Frontal cortex (tissue), 4 donors: Measurements from ENCODE around the gene HLA-A. TPM values are rescaled to one million over a fixed set of nuclear protein-coding genes. Genes with fewer than 3 reads are reported as not detected.

Experiments used
- DNase-seq, 2 donors: peaks; one replicate each; pipeline ENCODE4 v3.0.0; 2012; ENCODE audit warnings: low spot score in 2 of 2
- FAIRE-seq: peaks from 2 replicates; lab custom pipeline; 2012; peaks lifted over from hg19 to GRCh38; lab: Jason Lieb, UNC
- total RNA-seq: library from RNA; depleted of rRNA; stranded (reverse); fragments of >200 nt; gene quantifications from one replicate; pipeline ENCODE4 v1.2.3, GENCODE V29; 2014
- donor health status: control.
- donor health status: control.
- donor health status: control.

Gene HLA-A
- total RNA-seq = 55.4 TPM

DNA sequence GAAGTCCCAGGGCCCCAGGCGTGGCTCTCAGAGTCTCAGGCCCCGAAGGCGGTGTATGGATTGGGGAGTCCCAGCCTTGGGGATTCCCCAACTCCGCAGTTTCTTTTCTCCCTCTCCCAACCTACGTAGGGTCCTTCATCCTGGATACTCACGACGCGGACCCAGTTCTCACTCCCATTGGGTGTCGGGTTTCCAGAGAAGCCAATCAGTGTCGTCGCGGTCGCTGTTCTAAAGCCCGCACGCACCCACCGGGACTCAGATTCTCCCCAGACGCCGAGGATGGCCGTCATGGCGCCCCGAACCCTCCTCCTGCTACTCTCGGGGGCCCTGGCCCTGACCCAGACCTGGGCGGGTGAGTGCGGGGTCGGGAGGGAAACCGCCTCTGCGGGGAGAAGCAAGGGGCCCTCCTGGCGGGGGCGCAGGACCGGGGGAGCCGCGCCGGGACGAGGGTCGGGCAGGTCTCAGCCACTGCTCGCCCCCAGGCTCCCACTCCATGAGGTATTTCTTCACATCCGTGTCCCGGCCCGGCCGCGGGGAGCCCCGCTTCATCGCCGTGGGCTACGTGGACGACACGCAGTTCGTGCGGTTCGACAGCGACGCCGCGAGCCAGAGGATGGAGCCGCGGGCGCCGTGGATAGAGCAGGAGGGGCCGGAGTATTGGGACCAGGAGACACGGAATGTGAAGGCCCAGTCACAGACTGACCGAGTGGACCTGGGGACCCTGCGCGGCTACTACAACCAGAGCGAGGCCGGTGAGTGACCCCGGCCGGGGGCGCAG is at the start of gene HLA-A:
Gene HLA-A, plus strand, starts transcription at position 258 of the 778 bp plus-strand sequence. Its CDS starts 22 bp downstream, at position 280.
- FAIRE-seq (no peak), DNase-seq (peak; percentile 77 to 91)

DNA sequence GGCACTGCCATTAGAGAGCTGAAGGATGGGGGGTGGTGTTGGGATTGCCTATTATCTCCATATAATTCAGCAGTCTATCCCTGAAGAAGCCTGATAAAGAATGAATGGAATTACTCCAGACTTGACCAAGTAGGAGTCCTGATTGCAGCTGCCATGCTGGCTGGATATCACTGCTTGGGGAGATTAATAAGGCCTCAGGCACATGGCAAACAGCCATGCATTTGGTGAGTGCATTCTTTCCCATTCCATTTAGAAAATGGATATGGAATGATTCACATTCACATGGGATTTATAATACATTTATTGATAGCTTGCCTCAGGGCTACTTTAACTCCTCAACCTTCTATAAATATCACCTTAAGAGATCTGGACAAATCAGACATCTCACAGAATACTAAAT is 49.6 kb upstream of the HLA-A start:
- FAIRE-seq = no peak
- no peak for DNase-seq

DNA sequence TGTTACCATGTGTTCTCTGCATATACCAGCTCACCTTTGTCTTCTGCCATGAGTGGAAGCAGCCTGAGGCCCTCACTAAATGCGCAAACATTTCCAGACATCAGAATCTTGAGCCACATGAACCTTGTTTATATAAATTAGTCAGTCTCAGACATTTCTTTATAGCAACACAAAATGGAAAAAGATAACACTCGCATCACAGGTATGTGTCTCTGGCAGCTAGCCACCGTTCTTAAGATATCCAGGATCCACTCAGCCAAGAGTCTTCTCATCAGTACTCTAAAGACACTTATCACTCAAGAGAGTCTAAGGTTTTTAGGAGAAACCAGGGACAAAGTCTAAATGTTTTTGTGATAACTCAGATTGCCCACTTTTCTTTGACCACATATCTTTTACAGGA is 43.1 kb upstream of the HLA-A start:
- DNase-seq = no peak
- no peak for FAIRE-seq

DNA sequence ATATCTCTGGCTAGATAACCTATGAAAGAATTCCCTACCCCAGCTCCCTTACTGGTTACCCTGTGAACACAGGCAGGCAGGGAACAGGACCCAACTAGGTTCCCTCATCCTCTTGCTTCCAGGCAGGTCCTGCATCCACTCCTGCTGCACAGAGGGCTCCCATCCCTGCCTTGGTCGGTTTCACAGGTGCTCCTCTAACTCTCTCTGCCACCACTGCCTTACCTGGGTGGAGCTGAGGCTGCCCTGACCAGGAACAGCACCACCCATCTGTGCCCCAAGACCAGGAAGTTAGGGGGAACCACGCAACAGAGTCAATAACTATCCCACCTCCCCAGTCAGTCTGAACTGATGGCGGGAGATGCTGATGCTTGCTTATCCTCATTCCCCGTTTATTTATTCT is 37.0 kb upstream of the HLA-A start:
- FAIRE-seq = no peak
- no peak for DNase-seq

DNA sequence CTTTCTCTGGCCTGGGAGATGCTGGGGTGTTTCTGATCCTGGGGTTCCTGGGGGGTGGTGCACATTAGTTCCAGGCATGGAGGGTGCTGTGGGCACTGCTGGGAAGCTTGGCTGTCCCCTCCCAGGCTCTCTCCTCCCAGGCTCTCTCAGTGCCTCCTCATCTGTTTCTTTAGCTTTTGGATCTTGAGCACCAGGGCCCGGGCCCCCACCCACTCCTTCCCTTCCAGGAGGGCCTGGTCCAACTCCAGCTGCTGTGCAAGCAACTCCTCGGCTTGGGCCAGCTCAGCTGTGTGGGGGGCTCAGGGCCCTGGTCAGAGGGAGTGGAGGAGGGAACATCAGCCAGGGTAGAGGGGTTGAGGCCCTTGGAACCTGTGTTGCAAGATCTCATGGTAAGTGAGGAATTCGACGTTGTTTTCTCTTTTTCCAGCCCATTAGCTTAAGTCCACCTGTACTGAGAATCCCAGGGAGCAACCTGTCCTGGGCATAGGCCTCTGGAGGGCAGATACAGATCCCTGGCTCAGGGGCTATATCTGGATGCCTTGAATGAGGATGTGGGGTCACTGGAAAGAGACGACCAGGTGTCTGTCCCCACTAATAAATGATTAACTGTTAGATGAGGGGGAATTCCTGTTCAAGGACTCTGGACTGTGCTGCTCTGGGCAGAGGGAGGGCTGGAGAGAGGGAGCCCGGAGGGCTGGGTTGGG is 34.5 kb upstream of the HLA-A start:
- no peak for FAIRE-seq
- no peak for DNase-seq

DNA sequence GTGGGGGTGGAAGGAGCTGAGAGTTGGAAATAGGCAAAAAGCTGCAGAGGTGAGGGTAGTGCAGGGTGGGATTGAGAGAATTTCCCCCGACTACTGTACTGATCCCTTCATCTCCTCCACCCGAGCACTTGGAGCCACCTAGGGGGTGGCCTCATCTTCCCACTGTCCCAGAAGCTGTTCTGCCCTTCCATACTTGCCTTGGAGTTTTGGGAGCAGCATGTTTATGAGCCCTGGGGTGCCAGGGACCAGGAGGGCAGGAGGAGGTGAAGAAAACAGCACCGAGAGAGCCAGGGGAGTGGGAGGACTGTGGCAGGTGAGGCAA is 34.0 kb upstream of the HLA-A start:
- DNase-seq = no peak
- FAIRE-seq = no peak

DNA sequence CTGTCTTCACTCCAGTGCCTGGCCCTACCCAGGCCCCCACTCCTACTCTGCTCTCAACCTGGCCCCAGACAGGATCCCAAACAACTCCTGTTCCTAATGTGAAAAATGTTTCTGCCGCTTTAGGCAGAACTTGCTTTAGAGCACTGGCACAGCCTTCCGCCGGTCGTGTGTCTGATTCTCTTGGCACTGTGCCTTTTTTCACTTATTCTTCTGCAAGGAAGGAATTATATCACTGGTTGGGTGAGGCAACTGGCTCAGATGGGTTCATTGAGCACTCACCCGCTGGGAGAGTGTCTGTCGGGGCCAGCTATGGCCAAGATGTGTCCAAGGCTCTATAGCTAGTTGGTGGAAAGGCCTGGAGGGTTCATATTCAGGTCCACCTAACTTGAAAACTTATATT is 33.6 kb upstream of the HLA-A start:
- DNase-seq = no peak
- no peak for FAIRE-seq

DNA sequence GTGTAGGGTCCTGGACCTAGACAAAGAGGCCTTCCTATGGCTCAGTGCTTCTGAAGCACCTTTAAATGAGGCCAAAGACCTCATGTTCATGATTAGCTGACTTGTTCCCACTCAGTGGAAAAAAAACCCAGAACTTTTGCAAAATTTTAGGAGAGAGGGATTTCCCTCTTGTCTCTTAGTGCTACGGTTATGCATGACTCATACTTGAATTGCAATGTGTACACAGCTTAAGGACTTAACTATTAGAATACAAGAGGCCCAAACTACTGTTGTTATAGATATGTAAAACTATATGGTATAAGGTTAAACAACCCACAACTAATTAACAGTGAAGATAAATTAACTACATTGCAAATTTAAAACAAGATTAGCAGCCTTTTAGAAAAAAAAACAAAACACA is 32.3 kb upstream of the HLA-A start:
- no peak for FAIRE-seq
- DNase-seq = no peak

DNA sequence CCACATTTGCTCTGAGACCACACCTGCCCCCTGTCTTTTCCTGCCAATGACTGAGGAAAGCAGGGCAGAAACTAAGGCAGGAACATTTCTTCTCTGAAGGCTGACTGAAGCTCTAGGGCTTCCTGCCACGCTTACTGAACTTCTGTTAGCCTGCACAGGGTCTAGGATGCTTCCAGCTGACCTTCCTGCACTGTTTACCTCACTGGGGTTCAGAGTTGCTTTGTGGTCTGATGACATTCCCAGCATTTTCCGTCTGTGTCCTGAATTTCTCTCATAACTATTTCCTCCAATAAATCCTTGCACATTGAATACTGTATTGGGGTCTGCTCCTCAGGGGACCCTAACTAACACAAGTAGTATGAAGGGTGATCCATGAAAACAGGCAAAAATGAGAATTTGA is 29.5 kb upstream of the HLA-A start:
- no peak for DNase-seq
- FAIRE-seq = no peak

DNA sequence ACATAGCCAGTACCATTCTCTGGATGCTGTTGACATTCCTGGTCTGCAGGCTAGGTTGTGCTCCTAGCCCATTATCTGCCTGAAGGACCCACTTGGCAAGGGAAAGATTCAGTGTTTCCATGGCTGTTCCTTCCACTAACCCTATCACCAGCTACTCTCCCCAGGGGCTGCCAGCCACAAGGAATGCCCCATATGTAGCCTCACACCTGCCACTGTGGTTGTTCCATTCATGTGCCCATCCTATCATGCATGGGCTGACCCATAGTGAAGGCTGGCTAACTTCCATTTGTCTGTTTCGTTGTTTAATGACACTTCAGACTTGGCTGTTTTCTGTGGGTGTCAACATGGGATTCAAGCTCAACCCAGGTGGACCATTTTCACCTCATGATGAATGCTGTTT is 25.6 kb upstream of the HLA-A start:
- DNase-seq (no peak), FAIRE-seq (no peak)

DNA sequence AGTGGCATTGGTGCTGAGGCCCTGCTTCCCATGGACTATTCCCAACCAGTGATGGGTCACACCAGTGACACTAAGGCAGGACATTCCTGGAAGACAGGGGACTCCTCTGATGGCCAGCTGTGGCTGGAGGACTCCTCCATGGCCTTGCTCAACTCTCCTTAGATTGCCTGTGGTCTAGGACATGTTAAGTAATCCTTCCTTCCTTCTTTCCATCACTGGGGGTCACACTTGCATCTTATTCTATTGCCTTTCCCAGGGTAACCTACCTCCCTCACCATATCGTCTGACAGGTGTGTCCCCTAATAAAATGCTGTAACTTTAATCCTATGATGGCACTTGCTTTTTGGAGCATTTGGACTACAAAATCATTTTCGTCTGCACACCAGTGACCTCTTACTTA is 24.5 kb upstream of the HLA-A start:
- FAIRE-seq (no peak), DNase-seq (no peak)

DNA sequence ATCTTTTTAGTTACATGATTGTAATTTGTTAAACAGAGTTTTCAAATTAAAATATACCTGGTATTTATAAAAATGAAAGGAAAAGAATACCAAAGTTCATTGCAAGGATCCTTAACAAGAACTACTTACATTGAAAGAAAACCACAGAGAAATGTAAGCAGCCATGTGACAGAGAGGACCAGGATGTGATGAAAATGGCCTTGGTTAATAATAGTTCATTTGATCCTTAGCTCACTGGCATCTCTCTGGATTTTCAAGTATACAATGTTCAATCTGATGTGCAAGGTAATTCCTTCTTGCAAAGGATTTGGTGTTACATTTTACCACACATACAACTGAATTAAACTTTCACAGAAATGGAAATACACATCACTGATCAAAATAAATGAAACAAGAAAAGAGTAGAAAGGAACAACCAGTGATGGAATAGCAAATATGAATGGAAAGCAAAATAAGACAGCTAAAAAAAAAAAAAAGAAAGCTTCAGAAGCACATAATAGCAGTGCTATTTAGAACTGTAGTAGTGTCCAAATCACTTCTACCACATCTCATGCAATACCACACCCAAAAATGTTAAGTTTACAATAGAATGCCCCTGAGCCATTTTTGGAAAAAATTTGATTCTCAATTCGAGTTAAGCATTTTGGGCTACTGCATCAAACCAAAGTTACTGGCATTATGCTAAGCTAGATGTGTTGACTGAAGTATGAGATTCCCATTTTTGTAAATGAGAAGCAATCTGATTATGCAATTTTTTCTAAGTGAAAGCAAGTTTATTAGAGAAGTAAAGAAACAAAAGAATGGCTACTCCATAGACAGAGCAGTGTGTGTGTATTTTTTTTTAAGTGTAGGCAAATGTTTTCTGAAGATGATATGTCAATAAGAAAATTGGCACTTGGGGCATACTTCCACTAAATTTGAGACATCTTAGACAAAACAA is 22.6 kb upstream of the HLA-A start:
- DNase-seq (no peak), FAIRE-seq (no peak)

DNA sequence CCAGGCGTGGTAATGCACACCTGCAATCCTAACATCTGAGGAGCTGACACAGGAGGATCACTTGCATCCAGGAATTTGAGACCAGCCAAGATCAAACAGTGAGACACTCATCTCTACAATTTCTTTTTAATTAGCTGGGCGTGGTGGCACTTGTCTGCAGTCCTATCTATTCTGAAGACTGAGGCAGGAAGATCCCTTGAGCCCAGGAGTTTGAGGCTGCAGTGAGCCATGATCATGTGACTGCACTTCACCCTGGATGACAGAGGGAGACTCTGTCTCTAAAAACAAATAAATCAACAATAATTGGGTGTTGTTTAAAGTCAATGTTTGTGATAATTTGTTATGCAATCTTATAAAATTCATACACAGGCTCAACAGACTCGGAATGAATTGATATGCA is 18.0 kb upstream of the HLA-A start:
- DNase-seq = no peak
- FAIRE-seq = no peak

DNA sequence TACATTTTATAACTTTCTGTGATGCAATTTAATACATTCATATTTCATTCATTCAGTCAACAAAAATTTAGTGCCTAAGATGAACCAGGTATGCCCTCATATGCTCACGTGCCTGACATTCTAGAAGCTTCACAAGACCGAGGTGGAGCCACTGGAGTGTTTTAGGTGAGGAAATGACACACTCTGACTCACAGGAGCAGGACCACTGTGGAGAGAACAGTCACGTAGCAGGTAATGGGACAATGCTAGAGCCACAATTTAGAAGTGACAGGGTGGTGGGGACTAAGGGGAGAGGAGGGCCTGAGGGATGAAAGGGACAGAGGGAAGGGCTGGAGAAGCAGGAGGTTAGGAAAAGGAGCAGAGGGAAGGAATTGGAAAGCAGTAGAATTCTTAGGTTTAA is 17.6 kb upstream of the HLA-A start:
- no peak for FAIRE-seq

DNA sequence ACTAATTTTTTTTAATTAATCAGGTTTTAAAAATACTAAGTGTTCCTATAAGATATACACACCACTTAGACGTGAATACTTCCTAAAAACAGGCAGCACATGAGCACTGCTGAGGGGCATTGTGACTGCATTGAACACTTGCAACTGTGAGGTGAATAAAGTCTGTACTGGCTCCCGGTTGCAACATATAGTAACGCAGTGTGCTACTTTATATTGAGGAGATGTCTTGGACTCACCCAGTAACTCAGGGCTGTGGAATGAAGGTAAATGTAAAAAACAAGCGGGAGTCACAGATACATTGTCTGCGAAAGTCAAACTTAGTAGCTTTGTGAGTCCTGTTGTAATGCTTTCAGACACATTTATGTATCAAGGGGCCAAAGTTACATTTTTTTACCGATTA is 17.0 kb upstream of the HLA-A start:
- DNase-seq (no peak), FAIRE-seq (no peak)

More for the DNA sequence above, 17.6 kb upstream of the HLA-A start:
- DNase-seq = no peak

DNA sequence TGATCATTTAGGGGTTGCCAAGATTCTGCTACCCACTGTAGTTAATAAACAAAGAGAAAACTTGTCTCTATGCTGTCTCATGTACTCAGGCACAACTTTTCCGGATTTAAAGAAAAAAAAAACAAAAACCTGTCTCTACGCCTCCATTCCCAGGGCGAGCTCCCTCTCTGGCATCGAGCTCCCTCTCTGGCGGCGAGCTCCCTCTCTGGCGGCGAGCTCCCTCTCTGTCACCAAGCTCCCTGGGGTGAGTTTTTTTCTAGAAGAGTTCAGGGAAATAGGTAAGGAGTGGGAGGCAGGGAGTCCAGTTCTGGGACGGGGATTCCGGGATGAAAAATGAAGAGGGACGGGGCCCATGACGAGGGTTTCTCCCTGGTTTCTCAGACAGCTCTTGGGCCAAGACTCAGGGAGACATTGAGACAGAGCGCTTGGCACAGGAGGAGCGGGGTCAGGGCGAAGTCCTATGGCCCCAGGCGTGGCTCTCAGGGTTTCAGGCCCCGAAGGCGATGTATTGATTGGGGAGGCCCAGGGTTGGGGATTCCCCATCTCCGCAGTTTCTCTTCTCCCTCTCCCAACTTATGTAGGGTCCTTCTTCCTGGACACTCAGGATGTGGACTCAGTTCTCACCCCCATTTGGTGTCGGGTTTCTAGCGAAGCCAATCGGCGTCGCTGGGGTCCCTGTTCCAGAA is 16.5 kb upstream of the HLA-A start:
- DNase-seq = peak in 1 of 2 donors; percentile 36
- no peak for FAIRE-seq

DNA sequence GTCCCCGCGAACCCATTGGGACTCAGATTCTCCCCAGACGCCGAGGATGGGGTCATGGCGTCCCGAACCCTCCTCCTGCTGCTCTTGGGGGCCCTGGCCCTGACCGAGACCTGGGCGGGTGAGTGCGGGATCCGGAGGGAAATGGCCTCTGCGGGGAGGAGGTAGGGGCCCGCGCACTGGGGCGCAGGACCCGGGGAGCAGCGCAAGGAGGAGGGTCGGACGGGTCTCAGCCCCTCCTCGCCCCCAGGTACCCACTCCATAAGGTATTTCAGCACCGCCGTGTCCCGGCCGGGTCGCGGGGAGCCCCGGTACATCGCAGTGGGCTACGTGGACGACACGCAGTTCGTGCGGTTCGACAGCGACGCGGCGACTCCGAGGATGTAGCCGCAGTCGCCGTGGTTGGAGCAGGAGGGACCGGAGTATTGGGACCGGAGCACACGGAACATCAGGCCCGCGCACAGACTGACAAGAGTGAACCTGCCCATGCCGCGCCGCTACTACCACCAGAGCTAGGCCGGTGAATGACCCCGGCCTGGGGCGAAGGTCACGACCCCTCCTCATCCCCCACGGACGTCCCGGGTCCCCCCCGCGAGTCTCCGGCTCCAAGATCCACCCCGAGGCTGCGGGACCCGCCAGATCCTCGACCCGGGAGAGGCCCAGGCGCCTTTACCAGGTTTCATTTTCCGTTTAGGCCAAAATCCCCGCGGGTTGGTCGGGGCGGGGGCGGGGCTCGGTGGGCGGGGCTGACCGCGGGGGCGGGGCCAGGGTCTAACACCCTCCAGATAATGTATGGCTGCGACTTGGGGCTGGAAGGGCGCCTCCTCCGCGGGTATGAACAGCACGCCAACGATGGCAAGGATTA is 15.7 kb upstream of the HLA-A start:
- DNase-seq (peak; percentile 44 to 67), FAIRE-seq (no peak)

DNA sequence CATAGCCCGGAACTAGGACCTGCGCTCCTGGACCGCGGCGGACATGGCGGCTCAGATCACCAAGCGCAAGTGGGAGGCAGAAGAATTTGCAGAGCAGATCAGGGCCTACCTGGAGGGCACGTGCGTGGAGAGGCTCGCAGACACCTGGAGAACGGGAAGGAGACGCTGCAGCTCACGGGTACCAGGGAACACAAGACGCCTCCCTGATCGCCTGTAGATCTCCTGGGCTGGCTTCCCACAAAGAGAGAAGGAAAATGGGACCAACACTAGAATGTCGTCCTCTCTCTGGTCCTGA is 15.1 kb upstream of the HLA-A start:
- FAIRE-seq = no peak
- DNase-seq = no peak

DNA sequence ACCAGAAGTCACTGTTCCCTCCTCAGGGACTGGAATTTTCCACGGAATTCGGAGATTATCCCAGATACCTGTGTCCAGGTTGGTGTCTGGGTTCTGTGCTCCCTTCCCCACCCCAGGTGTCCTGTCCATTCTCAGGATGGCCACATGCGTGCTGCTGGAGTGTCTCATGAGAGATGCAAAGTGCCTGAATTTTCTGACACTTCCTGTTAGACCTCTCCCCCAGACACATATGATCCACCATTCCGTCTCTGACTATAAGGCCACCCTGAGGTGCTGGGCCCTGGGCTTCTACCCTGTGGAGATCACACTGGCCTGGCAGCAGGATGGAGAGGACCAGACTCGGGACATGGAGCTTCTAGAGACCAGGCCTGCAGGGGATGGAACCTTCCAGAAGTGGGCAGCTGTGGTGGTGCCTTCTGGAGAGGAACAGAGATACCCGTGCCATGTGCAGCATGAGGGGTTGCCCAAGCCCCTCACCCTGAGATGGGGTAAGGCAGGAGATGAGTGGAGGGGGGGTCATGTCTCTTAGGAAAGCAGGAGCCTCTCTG is 14.4 kb upstream of the HLA-A start:
- DNase-seq (no peak), FAIRE-seq (no peak)
